Astrocyte (in vitro differentiated cells and primary cell): ENCODE measurements around the gene RILP. TPM values are rescaled to one million over a fixed set of nuclear protein-coding genes. Genes with fewer than 3 reads are reported as not detected.

Experiments used
- DNase-seq: peaks from one replicate; pipeline ENCODE4 v3.0.0-alpha.2; 2010; ENCODE audit warnings: low read depth
- FAIRE-seq: peaks from 2 replicates; lab custom pipeline; 2011; peaks lifted over from hg19 to GRCh38; lab: Jason Lieb, UNC
- H2AFZ ChIP-seq: 2 replicates; pipeline ENCODE4 v1.6.0; 2012; ENCODE audit warnings: low read depth, low read length, inconsistent platforms
- H3K27ac ChIP-seq: 2 replicates; pipeline ENCODE4 v1.5.1; 2011; ENCODE audit warnings: low read depth, low read length, inconsistent platforms
- H3K27me3 ChIP-seq: 2 replicates; pipeline ENCODE4 v1.6.0; 2011; ENCODE audit warnings: low read length, inconsistent platforms; ENCODE audit not compliant: insufficient read depth
- H3K36me3 ChIP-seq: 2 replicates; pipeline ENCODE4 v1.5.1; 2011; ENCODE audit warnings: low read length, inconsistent platforms; ENCODE audit not compliant: insufficient read depth
- H3K4me1 ChIP-seq: 2 replicates; pipeline ENCODE4 v1.5.1; 2011; ENCODE audit warnings: low read length, inconsistent platforms; ENCODE audit not compliant: insufficient read depth
- H3K4me2 ChIP-seq: 2 replicates; pipeline ENCODE4 v1.6.0; 2012; ENCODE audit warnings: low read length, inconsistent platforms
- H3K4me3 ChIP-seq: 2 replicates; pipeline ENCODE4 v1.5.1; 2011; ENCODE audit warnings: low read depth, mild to moderate bottlenecking, low read length, inconsistent platforms; ENCODE audit not compliant: insufficient read depth
- H3K79me2 ChIP-seq: 2 replicates; pipeline ENCODE4 v1.6.0; 2012; ENCODE audit warnings: mild to moderate bottlenecking, low read length, inconsistent platforms; ENCODE audit not compliant: insufficient read depth
- H3K9ac ChIP-seq: 2 replicates; pipeline ENCODE4 v1.6.0; 2012; ENCODE audit warnings: mild to moderate bottlenecking, low read length, inconsistent platforms
- H3K9me3 ChIP-seq: 2 replicates; pipeline ENCODE4 v1.5.1; 2012; ENCODE audit warnings: low read depth, mild to moderate bottlenecking, low read length, inconsistent platforms; ENCODE audit not compliant: insufficient read depth
- H4K20me1 ChIP-seq: 2 replicates; pipeline ENCODE4 v1.6.0; 2012; ENCODE audit warnings: low read length, inconsistent platforms; ENCODE audit not compliant: insufficient read depth
- H3K27ac Mint-ChIP-seq: one replicate; pipeline ENCODE4 v1.8.0; 2021; ENCODE audit warnings: mild to moderate bottlenecking, mixed read lengths; ENCODE audit not compliant: unreplicated experiment
- H3K27me3 Mint-ChIP-seq: one replicate; pipeline ENCODE4 v1.8.0; 2021; ENCODE audit warnings: low read depth, mixed read lengths; ENCODE audit not compliant: unreplicated experiment
- H3K36me3 Mint-ChIP-seq: one replicate; pipeline ENCODE4 v1.8.0; 2021; ENCODE audit warnings: low read depth, mixed read lengths; ENCODE audit not compliant: unreplicated experiment
- H3K4me1 Mint-ChIP-seq: one replicate; pipeline ENCODE4 v1.8.0; 2021; ENCODE audit warnings: low read depth, mixed read lengths; ENCODE audit not compliant: unreplicated experiment
- H3K4me3 Mint-ChIP-seq: one replicate; pipeline ENCODE4 v1.8.0; 2021; ENCODE audit warnings: mild to moderate bottlenecking, moderate library complexity, mixed read lengths; ENCODE audit not compliant: unreplicated experiment
- H3K9me3 Mint-ChIP-seq: one replicate; pipeline ENCODE4 v1.8.0; 2021; ENCODE audit warnings: mild to moderate bottlenecking, mixed read lengths; ENCODE audit not compliant: unreplicated experiment
- EZH2 ChIP-seq: IDR thresholded peaks from 2 replicates; pipeline ENCODE4 v1.6.1; 2012; ENCODE audit warnings: mild to moderate bottlenecking, low read length, inconsistent platforms; ENCODE audit not compliant: insufficient read depth
- total RNA-seq: library from RNA; stranded (reverse); gene quantifications from 2 replicates; pipeline ENCODE4 v1.2.1, GENCODE V29; 2021
- TF ChIP-seq, protein P1 (sequence below): IDR thresholded peaks from 2 replicates; pipeline ENCODE4 v1.5.1; 2011; ENCODE audit warnings: low read depth, mild to moderate bottlenecking, inconsistent platforms, low read length, moderate library complexity; ENCODE audit not compliant: insufficient read depth

RILP gene
- total RNA-seq, 1 donor from 2014 or later = 7.8 TPM

DNA sequence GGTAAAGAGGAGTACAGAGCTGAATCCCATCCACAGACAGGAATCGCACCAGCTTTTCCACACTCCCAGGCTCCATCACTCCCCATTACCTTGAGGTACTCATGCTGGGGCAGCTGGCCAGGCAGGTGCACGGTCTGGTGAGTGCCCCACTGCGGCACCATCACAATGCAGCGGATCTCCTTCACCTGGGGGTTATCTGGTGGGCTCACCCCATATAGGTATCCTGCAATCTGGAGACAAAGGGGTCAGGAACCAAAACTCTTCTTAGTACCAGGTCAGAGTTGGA is 1.8 kb upstream of the RILP start:
- H3K79me2 ChIP-seq = no peaks in the 10 kb centered on the region
- H3K4me2 ChIP-seq = no peak overlapping the region
- no peaks in the 10 kb centered on the region for H3K9me3 ChIP-seq
- no peaks in the 10 kb centered on the region for H3K27me3 ChIP-seq
- no peaks in the 10 kb centered on the region for H3K9me3 Mint-ChIP-seq
- H3K27ac Mint-ChIP-seq = no peak overlapping the region
- no peak overlapping the region for H2AFZ ChIP-seq
- H3K4me3 Mint-ChIP-seq = no peak overlapping the region
- H4K20me1 ChIP-seq = peaks cover 49% of the 10 kb centered on the region
- no peaks in the 10 kb centered on the region for H3K27me3 Mint-ChIP-seq
- no peak for TF ChIP-seq EZH2
- TF ChIP-seq, protein P1, sequence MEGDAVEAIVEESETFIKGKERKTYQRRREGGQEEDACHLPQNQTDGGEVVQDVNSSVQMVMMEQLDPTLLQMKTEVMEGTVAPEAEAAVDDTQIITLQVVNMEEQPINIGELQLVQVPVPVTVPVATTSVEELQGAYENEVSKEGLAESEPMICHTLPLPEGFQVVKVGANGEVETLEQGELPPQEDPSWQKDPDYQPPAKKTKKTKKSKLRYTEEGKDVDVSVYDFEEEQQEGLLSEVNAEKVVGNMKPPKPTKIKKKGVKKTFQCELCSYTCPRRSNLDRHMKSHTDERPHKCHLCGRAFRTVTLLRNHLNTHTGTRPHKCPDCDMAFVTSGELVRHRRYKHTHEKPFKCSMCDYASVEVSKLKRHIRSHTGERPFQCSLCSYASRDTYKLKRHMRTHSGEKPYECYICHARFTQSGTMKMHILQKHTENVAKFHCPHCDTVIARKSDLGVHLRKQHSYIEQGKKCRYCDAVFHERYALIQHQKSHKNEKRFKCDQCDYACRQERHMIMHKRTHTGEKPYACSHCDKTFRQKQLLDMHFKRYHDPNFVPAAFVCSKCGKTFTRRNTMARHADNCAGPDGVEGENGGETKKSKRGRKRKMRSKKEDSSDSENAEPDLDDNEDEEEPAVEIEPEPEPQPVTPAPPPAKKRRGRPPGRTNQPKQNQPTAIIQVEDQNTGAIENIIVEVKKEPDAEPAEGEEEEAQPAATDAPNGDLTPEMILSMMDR = no peak
- H3K36me3 ChIP-seq = peaks cover 52% of the 10 kb centered on the region
- FAIRE-seq (no peak), DNase-seq (no peak)
- H3K9ac ChIP-seq = no peak overlapping the region
- H3K4me3 ChIP-seq = no peak overlapping the region
- H3K4me1 Mint-ChIP-seq = peaks cover 1% of the 10 kb centered on the region
- no peak overlapping the region for H3K27ac ChIP-seq
- peaks cover 19% of the 10 kb centered on the region for H3K36me3 Mint-ChIP-seq
- H3K4me1 ChIP-seq = peaks cover 12% of the 10 kb centered on the region

DNA sequence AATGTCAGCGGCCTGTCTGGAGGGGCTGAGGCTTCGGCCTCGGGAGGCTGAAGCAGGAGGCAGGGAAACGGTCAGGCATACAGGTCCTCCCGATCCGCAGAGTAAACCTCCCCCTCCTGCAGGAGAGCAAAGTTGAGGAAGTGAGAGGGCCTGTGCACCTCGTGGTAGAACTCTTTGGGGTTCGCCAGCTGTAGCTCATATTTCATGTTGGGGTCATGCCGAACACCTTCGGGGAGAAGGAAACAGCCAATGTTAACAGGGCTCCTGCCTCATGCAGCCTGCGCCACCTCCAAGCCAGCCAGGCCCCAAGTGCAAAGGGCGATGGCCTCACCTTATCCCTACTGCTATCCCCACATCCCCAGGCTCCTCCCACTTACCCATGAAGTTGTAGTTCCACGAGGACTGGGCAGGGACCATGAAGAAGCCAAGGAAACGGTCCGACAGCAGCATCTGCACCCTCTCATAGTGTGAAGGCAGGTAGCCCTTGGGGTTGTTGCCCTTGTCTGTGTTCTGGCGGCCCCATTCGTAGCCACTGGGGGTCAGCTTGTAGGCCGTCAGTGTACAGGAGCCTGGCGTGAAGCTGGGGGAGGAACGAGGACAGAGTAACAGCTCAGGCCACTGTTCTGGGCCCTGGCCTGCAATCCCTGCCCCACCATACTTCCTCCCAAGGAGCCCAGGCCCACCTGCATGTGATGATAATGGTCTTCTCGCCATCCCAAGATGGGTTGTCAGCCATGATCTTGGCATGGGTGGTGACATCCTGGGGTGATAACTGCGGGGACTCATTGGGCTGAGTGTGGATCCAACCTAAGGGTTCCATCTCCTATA is 1.3 kb upstream of the RILP start:
- Mint-ChIP-seq H3K27ac (no peak overlapping the region), H3K4me1 (peaks cover 2% of the 10 kb centered on the region), H3K36me3 (peaks cover 15% of the 10 kb centered on the region), H3K27me3 (no peaks in the 10 kb centered on the region), H3K9me3 (no peaks in the 10 kb centered on the region), H3K4me3 (no peak overlapping the region)
- no peak overlapping the region for H2AFZ ChIP-seq
- no peak for FAIRE-seq
- TF ChIP-seq, protein P1 = no peak
- no peak overlapping the region for H3K27ac ChIP-seq
- H4K20me1 ChIP-seq = peaks cover 45% of the 10 kb centered on the region
- no peak overlapping the region for H3K4me3 ChIP-seq
- H3K9me3 ChIP-seq = no peaks in the 10 kb centered on the region
- peaks cover 47% of the 10 kb centered on the region for H3K36me3 ChIP-seq
- no peak for DNase-seq
- no peak overlapping the region for H3K4me2 ChIP-seq
- peaks cover 12% of the 10 kb centered on the region for H3K4me1 ChIP-seq
- H3K79me2 ChIP-seq = no peaks in the 10 kb centered on the region
- no peak overlapping the region for H3K9ac ChIP-seq
- no peaks in the 10 kb centered on the region for H3K27me3 ChIP-seq
